ENCODE data around the gene BAZ2B. TPM values are rescaled to one million over a fixed set of nuclear protein-coding genes. Genes with fewer than 3 reads are reported as not detected.

Gene BAZ2B
- total and polyA plus RNA-seq, 4 donors, result 18.3 to 266 (median 39.5) TPM

DNA sequence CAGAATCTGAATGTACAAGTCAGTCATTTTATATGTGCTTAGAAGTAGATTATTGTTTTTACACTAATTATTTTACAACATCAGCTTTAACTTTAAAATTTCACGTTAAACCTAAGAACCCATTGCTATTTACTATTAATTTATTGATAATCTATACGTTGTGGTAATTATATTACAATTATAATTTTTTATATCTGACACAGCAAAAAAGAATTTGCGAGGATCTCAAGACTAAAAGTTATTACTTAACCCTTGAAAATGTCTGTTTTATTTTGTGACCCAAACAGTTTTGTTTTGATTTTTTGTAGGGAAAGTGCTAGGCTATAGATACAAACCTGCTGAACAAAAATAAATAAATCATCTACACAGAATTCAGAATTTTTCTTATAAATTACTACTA lies 30.3 kb downstream of the BAZ2B start:
- no peak overlapping the region for H3K9ac ChIP-seq (ENCODE audit: insufficient read depth in 1 of 2, low read length in 2 of 2)
- H3K27ac ChIP-seq (ENCODE audit: low read depth in 1 of 2, low read length in 1 of 2), result no peak overlapping the region
- no peak for ATAC-seq (ENCODE audit: insufficient read depth, low FRiP score)
- peaks cover 0 to 5% (median 0%) of the 10 kb centered on the region in 4 donors for H3K36me3 ChIP-seq (ENCODE audit: control insufficient read depth in 4 of 4, insufficient read depth in 4 of 4, low read length in 4 of 4)
- H3K4me1 ChIP-seq (ENCODE audit: control insufficient read depth in 5 of 5, insufficient read depth in 5 of 5, low read length in 5 of 5), result peaks cover 0 to 3% (median 0%) of the 10 kb centered on the region in 5 donors
- no peak for DNase-seq
- 82 to 85% methylated on average over 3 of the region's 3 CpGs for WGBS, 2 donors
- no peaks in the 10 kb centered on the region for H3K27me3 ChIP-seq (ENCODE audit: control insufficient read depth in 3 of 3, insufficient read depth in 3 of 3, low read length in 2 of 3)
- TF ChIP-seq, protein P1, sequence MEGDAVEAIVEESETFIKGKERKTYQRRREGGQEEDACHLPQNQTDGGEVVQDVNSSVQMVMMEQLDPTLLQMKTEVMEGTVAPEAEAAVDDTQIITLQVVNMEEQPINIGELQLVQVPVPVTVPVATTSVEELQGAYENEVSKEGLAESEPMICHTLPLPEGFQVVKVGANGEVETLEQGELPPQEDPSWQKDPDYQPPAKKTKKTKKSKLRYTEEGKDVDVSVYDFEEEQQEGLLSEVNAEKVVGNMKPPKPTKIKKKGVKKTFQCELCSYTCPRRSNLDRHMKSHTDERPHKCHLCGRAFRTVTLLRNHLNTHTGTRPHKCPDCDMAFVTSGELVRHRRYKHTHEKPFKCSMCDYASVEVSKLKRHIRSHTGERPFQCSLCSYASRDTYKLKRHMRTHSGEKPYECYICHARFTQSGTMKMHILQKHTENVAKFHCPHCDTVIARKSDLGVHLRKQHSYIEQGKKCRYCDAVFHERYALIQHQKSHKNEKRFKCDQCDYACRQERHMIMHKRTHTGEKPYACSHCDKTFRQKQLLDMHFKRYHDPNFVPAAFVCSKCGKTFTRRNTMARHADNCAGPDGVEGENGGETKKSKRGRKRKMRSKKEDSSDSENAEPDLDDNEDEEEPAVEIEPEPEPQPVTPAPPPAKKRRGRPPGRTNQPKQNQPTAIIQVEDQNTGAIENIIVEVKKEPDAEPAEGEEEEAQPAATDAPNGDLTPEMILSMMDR (IDR thresholded peaks at IDR 0.05; ENCODE audit: control extremely low read depth, extremely low read depth), result no peak
- no peaks in the 10 kb centered on the region for H3K9me3 ChIP-seq (ENCODE audit: control insufficient read depth in 4 of 4, insufficient read depth in 3 of 4, low read length in 3 of 4)
- no peak overlapping the region for H3K4me3 ChIP-seq

DNA sequence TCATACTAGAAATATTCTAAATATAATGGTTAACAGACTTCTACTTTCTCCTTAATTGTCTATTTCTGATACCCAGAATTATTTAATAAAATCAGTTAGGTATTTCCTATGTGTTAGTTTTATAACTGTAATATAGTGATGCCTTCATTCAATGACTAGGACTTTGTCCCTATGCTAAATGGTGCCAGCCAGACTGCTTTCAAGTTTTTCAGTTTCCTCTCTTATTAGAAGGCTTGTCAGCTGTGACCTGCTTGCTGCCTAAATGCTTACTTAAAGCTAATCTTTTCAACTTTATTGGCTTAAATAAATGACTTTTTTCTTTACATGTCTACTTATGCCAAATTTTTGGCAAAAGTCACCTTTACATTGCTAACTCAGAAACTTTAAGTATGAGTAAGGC lies 30.7 kb downstream of the BAZ2B start:
- no peak overlapping the region for H3K9ac ChIP-seq (ENCODE audit: insufficient read depth in 1 of 2, low read length in 2 of 2)
- no peak overlapping the region for H3K4me3 ChIP-seq
- peaks cover 0 to 3% (median 0%) of the 10 kb centered on the region in 5 donors for H3K4me1 ChIP-seq (ENCODE audit: control insufficient read depth in 5 of 5, insufficient read depth in 5 of 5, low read length in 5 of 5)
- H3K9me3 ChIP-seq (ENCODE audit: control insufficient read depth in 4 of 4, insufficient read depth in 3 of 4, low read length in 3 of 4), result no peaks in the 10 kb centered on the region
- H3K27ac ChIP-seq (ENCODE audit: low read depth in 1 of 2, low read length in 1 of 2), result no peak overlapping the region
- TF ChIP-seq, protein P1 (IDR thresholded peaks at IDR 0.05; ENCODE audit: control extremely low read depth, extremely low read depth), result no peak
- ATAC-seq (ENCODE audit: insufficient read depth, low FRiP score) (no peak), DNase-seq (peak in 1 of 3 donors; percentile 58)
- H3K27me3 ChIP-seq (ENCODE audit: control insufficient read depth in 3 of 3, insufficient read depth in 3 of 3, low read length in 2 of 3), result no peaks in the 10 kb centered on the region
- peaks cover 0 to 5% (median 0%) of the 10 kb centered on the region in 4 donors for H3K36me3 ChIP-seq (ENCODE audit: control insufficient read depth in 4 of 4, insufficient read depth in 4 of 4, low read length in 4 of 4)

DNA sequence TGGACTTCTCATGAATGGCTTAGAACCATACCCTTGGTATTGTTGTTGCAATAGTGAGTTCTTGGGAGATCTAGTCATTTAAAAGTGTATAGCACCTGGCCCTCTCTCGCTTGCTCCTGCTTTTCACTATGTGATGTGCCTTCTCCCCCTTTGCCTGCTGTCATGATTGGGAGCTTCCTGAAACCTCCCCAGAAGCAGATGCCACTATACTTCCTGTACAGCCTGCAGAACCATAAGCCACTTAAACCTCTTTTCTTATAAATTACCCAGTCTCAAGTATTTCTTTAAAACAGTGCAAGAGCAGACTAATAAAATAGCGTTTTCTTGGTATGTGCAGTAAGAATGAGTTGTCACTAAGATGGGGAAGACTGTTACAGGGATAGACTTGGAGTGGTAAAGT lies 31.6 kb downstream of the BAZ2B start:
- no peak for ATAC-seq (ENCODE audit: insufficient read depth, low FRiP score)

More for the DNA sequence above, 31.6 kb downstream of the BAZ2B start:
- no peak overlapping the region for H3K27ac ChIP-seq (ENCODE audit: low read depth in 1 of 2, low read length in 1 of 2)
- no peaks in the 10 kb centered on the region for H3K9me3 ChIP-seq (ENCODE audit: control insufficient read depth in 4 of 4, insufficient read depth in 3 of 4, low read length in 3 of 4)
- TF ChIP-seq, protein P1 (IDR thresholded peaks at IDR 0.05; ENCODE audit: control extremely low read depth, extremely low read depth), result no peak
- no peak overlapping the region for H3K4me3 ChIP-seq
- no peak overlapping the region for H3K9ac ChIP-seq (ENCODE audit: insufficient read depth in 1 of 2, low read length in 2 of 2)
- peaks cover 0 to 3% (median 0%) of the 10 kb centered on the region in 5 donors for H3K4me1 ChIP-seq (ENCODE audit: control insufficient read depth in 5 of 5, insufficient read depth in 5 of 5, low read length in 5 of 5)
- H3K36me3 ChIP-seq (ENCODE audit: control insufficient read depth in 4 of 4, insufficient read depth in 4 of 4, low read length in 4 of 4), result peaks cover 0 to 5% (median 0%) of the 10 kb centered on the region in 4 donors
- DNase-seq, result no peak
- WGBS, 2 donors, result 56 to 75% methylated on average over 2 of the region's 2 CpGs
- H3K27me3 ChIP-seq (ENCODE audit: control insufficient read depth in 3 of 3, insufficient read depth in 3 of 3, low read length in 2 of 3), result no peaks in the 10 kb centered on the region
